ENCODE measurements around the gene KCNMA1. TPM values are rescaled to one million over a fixed set of nuclear protein-coding genes. Genes with fewer than 3 reads are reported as not detected.

The KCNMA1 gene
- total RNA-seq, 4 donors from 2014 or later, result 10.1 to 32.6 (median 20.1) TPM

DNA sequence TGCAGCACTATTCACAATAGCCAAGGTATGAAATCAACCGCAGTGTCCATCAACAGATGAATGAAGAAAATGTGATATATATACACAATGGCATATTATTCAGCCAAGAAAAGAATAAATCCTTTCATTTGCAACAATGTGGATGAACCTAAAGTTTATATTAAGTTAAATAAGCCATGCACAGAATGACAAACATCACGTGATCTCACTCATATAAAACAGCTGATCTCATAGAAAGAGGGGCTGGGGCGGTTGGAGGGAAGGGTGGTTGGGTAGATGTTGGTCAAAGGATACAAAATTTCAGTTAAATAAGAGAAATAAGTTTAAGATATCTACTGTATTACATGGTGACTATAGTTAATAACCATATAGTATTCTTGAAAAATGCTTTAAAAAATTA lies 502.1 kb downstream of the KCNMA1 start:
- no peak for DNase-seq (ENCODE audit: low spot score)
- no peak for ATAC-seq (ENCODE audit: low FRiP score)
- TF ChIP-seq, protein P1, sequence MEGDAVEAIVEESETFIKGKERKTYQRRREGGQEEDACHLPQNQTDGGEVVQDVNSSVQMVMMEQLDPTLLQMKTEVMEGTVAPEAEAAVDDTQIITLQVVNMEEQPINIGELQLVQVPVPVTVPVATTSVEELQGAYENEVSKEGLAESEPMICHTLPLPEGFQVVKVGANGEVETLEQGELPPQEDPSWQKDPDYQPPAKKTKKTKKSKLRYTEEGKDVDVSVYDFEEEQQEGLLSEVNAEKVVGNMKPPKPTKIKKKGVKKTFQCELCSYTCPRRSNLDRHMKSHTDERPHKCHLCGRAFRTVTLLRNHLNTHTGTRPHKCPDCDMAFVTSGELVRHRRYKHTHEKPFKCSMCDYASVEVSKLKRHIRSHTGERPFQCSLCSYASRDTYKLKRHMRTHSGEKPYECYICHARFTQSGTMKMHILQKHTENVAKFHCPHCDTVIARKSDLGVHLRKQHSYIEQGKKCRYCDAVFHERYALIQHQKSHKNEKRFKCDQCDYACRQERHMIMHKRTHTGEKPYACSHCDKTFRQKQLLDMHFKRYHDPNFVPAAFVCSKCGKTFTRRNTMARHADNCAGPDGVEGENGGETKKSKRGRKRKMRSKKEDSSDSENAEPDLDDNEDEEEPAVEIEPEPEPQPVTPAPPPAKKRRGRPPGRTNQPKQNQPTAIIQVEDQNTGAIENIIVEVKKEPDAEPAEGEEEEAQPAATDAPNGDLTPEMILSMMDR (IDR thresholded peaks at IDR 0.05), result no peak

GRCh38 chr10:77131214-77131613 lies 506.4 kb downstream of the KCNMA1 start:
- TF ChIP-seq, protein P1 (IDR thresholded peaks at IDR 0.05), result no peak
- no peak for ATAC-seq (ENCODE audit: low FRiP score)
- DNase-seq (ENCODE audit: low spot score), result no peak

DNA sequence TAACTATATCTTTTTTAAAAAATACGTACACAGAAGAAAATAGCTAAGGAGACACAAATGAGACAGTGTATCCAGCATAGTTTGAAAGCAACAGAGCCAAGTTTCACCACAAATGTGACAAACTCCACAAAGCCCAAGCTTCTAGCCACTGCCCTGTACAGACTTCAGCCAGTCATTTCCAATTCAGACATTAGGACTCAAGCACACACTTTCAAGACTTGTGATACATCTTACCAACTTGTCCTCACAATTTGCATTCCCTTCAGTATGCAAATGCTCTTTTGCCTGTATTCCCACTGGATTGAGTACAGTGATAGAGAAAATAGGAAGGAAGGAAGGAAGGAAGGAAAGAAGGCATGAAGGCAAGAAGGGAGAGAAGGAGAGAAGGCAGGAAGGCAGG lies 510.4 kb downstream of the KCNMA1 start:
- ATAC-seq (ENCODE audit: low FRiP score) (no peak), DNase-seq (ENCODE audit: low spot score) (no peak)
- TF ChIP-seq, protein P1 (IDR thresholded peaks at IDR 0.05), result no peak

DNA sequence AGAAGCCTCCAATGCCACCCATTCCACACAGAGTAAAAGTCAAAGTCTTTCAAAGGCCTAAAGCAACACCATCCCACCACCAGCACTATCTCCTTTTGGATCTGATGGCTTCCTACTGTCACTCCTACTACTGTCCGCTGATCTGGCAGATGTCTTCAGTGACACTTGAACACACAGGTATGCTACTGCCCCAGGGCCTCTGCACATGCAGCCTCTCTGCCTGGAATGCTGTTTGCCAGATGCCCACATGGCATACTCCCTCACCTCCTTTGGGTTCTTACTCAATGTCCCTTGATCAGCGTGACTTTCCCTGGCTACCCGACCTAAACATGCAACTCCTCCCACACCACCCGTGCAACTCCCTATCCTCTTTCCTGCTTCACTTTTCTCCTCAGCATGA lies 512.4 kb downstream of the KCNMA1 start:
- no peak for DNase-seq (ENCODE audit: low spot score)
- TF ChIP-seq, protein P1 (IDR thresholded peaks at IDR 0.05), result no peak
- no peak for ATAC-seq (ENCODE audit: low FRiP score)

- DNase-seq (ENCODE audit: low spot score) (no peak), ATAC-seq (ENCODE audit: low FRiP score) (no peak)
These were observed 514.3 kb downstream of the KCNMA1 start for GRCh38 chr10:77123330-77123729.

GRCh38 chr10:77121829-77122228 lies 515.8 kb downstream of the KCNMA1 start:
- TF ChIP-seq, protein P1 (IDR thresholded peaks at IDR 0.05), result no peak
- DNase-seq (ENCODE audit: low spot score) (no peak), ATAC-seq (ENCODE audit: low FRiP score) (no peak)

More at GRCh38 chr10:77123330-77123729, 514.3 kb downstream of the KCNMA1 start:
- TF ChIP-seq, protein P1 (IDR thresholded peaks at IDR 0.05), result no peak

DNA sequence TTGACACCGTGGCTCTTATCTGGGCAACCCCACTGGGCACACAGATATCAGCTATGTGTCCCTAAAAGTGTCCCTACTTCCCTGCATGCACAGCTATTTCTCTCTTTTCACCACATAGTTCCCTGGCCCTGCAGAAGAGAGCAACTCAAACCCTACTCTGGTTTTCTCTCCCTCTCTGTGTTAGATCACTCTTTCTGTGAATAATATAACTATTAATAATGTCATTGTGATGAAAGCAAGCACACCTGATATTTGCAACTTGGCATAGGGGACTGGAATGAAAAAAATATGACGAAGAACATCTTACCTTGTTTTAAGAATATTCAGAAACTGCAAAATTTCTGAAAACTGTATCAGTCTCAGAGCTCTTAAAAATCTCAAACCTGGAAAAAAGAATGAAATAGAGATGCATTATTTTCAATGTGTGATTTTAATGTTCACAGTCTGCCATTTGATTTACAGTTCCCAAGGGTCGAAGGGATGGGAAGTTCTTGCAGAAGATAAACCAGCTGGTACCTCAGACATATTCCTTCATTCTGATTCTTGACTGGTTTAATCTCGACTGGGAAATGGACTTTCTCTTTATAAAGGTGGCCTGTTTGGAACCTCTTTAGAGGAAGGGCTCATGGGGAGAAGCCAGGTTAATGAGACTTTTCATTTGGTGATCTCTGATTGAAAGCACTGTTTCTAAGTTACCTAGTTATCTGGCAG lies 516.8 kb downstream of the KCNMA1 start:
- DNase-seq (ENCODE audit: low spot score) (no peak), ATAC-seq (ENCODE audit: low FRiP score) (no peak)
- TF ChIP-seq, protein P1 (IDR thresholded peaks at IDR 0.05), result no peak
